GM04504 (cell line): ENCODE measurements around the gene LRRC10B.

Experiments
- DNase-seq: peaks from one replicate; pipeline ENCODE4 v3.0.0-alpha.2; 2012; ENCODE audit warnings: low read depth

Gene LRRC10B

DNA sequence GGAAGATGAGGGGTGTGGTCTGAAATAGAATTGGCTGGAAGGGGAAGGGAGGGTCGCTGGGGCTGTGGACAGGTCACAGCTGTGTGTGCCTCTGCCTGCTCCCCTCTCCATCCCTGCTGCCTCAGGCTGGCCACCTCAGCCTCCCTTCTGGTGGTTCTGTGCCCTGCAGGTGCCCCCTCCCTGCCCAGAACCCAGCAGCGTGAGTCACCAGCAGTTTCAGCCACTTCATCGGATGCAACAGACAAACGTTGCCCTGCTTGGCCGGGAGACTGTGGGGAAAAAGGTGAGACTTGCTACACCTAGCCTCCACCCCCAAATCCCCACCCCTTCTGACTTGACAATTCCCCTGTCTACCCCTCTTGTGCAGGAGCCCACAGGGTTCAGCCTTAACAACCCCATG is 21.8 kb upstream of the LRRC10B start:
- DNase-seq, result no peak

DNA sequence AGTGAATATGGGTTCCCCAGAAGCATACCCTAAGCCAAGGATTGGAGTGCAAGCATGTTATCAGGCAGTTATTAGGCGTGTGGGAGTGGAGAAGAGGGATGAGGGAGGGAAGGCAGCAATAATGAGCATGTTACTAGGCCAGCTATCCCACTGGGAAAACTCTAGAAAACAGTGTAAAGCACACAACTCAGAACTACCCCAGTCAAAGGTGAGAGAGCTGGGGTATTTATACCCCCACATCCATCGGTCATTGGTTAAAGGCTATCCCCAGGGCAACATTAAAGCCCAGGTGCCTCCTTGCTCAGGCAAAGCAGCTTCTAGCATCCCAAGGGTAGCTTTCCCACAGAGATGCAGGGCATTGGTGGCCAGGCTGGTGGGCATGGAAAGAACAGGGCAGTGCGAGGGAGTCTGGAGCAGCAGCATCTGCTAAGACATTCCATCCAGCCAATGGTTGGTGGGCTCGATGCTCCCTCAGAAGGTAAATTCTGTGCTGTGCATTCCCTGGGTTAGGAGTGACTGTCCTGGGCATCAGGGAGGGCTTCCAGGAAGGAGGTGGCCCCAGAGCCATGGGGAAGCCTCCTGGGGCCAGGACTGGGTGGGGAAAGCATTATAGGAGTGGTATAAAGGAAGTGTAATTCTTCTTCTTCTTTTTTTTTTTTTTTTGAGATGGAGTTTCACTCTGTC is 21.1 kb upstream of the LRRC10B start:
- DNase-seq, result no peak

DNA sequence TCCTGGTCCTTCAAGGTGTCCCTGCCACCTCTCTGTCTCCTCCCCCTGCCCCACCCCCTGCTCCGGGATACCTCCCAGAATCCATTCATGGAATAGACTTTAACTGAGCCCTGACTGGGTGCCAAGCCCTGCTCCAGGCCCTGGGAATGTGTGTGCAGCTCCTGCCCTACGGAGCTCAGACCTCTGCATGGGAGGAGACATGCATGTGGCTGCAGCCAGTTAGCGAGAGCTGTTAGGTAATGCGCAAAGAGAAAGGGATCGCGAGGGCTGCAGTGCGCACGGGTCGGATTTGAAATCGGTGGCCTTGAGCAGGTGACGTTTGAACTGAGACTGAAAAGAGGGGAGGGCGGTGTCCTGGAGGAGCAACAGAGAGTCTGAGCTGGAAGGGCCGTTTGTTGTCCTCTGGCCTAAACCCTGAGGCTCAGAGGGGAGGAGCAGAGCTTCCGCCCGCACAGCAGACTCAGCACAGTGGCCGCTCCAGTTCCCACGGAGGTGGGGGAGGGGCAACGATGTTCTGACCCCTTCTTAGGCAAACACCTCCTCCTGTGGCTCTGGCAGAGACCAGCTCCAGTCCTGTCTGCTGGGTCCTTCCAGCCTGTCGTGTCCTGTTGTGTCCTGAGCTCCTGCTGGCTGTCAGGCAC is 19.8 kb upstream of the LRRC10B start:
- DNase-seq, result no peak

DNA sequence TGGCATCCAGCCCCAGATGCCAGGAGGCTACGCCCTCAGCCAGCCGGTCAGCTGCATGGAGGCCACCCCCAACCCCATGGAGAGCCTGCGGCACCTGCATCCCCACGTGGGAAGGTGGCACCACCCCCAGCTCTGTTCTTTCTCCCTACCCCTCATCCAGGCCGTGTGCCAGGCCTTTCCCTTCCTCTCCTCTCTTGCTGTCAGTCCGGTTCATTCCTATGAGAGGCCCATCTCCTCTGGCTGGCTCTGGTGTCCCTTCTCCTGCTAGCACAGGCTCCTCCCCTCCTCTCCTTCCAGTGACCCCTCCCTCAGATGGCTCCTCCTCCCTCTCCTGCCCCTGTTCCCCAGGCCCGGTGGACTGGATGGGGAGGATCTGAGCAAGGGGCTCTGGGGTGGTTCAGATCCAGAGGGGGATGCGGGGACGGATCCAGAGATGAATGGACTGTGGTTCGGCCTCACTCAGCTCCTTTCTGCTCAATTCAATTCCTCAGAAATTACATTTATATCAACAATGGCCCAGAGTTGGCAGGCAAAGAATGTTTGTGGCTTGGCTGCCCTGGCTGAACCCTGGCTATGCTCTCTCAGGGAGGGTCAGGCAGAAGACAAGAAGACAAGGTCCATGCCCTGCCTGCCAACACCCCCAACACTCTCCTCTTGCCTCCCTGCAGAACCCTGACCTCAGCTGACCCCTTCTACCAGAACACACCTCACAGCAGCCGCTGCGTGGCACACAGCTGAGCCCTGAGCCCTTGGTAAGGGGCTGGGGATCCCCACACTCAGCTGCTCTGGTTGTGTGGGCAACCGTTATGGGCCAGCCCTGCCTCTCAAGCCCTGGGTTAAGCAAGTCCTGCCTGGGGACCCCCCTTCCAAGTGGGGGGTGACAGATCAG is 18.5 kb upstream of the LRRC10B start:
- no peak for DNase-seq

DNA sequence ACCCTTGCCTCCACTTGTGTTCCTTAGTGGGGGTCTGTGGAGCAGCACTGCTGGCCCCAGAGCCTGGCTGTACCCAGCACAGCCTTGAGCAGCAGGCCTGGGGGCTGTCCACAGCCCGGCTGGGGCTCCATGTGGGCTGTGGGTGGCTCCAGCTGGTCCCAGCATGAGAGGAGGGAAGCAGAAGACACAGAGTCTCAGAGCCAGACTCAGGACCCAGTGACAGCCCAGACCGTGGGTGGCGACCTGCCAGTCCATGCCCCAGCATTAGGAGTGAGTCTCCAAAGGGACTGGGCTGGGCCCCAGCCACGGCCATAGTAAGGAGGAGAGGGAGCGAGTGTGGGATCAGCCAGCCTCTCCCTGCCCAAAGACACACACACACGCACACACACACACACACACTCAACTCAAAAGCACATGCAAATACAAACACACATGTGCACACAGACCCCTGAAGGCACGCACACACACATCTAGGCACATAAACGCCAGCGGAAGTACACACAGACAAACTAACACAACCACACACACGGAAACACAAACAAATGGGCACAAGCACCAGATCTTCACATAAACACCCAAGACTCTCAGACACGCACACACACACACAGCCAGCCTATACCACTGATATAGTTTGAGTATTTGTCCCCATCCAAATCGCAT is 16.7 kb upstream of the LRRC10B start:
- no peak for DNase-seq

DNA sequence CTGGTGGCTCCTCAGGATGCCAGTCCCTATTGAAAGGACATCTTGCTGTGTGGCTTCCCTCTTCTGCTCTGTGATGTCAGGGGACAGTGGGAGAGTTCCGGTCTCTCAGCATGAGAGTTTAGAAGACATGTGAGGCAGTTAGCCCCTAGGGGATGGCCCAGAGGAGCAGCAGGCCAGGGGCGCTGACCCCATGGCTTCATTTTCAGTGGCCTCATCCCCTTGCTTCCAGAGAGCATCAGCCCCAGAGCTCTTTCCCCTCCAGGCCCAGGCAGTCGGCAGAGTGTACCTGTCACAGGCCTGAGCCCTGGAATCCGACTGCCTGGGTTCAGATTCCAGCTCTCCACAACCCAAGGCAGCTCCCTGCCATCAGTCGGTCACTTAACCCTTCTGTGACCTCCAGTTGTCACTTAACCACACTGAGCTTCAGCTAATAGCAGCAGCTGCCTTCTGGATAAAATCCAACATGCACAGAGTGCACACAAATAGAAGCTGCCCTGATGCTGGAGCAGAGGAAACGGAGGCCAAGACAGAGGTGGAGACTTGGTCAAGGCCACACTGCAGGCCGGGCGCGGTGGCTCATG is 14.1 kb upstream of the LRRC10B start:
- DNase-seq, result no peak

DNA sequence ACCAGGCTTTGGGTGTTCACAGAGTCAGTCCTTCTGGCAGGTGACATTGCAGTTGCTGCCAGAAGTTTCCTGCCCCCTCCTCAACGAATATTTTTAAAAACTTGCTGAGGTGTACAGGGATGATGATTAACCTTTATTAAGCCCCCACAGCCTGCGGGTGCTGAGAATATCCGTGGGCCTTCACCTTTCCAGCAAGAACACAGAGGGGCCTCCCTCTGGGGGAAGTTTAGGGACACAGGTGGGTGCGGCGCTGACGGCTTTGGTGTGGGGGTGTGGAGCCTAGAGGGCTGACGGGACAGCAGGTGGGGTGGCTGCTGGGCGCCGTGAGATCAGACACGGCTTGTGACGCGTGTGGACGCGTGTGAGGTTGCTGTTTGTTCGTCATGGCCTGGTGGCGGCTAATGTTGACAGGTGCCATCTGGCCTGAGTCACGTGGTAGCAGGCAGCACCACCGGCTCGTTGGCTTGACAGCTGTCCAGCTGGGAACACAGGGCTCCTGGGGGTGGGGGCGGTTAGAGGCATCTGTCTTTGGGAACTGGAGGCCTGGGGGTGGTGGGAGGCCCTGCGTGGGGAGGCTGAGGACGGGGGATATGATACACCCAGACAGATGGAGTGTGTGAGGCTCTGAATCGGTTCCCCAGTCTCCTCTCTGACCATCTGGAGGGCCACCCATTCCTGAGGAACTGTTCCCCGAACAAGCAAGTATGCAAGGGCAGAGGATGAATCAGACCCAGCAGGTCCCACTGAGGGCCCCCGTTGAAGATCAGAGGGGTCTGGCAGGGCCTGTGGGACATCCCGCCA is 12.5 kb upstream of the LRRC10B start:
- no peak for DNase-seq

DNA sequence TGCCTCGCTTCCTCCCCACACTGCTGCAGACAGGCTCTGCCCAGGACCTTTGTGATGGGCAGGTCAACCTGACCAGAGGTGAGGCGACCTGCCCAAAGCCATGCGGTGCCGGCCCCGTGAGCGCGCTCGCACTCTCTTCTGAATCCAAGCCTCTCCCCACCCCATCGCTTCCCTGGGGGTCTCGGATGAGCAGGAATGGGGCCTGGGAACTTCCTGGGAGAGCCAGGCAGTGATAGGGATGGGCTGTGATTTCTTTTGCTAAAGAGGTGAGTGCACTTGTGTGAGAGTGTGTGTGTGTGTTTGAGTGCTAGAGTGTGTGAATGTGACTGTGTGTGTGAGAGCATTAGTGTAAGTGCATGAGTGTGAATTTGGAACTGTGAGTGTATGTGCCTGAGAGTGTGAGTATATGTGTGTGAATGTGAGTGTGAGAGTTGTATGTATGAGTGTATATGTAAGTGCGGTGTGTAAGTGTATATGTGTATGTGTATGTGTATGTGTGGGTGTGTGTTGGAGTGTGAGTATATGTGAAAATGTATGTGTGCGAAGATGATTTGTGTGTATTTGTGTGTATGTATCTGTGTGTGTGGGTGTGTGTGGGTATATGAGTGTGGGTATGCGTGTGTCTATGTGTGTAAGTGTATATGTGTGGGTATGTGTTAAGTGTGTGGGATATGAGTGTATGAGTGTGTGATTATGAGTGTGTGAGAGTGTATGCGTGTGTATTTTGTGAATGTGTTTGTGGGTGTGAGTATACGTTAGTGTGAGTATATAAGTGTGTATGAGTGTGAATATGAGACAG is 11.7 kb upstream of the LRRC10B start:
- no peak for DNase-seq

DNA sequence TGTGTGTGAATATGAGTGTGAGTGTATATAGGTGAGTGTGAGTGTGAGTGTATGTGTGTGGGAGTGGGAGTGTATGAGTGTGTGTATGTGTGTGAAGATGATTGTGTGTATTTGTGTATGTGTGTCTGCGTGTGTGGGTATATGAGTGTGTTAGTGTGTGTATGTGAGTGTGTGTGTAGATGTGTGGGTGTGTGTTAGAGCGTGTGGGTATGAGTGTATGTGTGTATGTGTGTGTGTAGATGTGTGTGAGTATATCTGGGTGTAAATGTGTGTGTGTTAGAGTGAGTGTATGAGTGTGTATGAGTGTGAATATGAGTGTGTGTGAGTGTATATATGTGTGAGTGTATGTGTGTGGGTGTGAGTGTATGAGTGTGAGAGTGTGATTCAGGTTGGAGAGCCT is 11.1 kb upstream of the LRRC10B start:
- no peak for DNase-seq

DNA sequence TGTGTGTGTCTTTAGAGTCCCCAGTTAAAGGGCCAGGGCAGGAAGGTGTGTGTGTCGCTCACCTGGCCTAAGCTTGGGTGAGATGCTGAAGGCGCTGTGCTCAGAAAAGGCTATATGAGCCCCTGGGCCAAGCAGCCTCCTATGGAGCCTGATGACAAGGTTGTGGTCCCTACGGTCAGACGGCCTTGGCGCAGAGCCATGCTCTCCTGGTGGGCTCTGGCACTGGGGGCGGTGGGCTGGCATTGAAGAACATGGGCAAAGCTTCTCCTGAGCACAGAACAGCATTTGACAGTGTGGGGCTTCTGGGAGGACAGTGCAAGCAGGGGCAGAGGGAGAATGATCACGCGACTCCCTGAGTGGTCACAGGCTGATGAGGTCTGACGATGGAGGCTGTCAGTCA is 10.7 kb upstream of the LRRC10B start:
- no peak for DNase-seq

DNA sequence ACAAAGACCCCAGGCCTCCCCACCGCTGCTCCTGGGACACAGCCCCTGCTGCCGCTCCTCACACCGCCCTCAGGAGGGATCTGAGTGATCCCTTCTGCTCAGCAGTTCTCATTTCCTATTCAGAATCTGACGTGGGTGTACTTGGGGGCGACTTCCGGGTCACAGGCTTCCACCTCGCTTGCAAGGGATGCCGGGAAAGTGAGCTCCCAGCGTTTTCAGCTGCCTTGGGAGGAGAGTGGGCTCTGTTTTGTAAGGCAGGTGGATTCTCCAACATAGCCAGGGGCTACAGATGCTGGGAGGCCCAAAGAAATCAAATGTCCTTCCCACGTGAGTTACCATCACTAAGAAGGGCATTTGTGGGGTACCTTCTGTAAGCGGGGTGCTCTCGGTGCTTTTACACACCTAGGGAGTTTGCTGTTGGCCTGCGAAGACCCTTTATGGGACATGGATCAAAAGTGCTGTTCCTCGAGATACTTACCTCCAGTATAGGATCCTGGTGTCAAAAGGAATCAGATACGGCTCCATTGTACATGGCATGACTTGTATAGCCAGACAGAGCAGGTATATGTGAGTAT is 9.7 kb upstream of the LRRC10B start:
- no peak for DNase-seq

DNA sequence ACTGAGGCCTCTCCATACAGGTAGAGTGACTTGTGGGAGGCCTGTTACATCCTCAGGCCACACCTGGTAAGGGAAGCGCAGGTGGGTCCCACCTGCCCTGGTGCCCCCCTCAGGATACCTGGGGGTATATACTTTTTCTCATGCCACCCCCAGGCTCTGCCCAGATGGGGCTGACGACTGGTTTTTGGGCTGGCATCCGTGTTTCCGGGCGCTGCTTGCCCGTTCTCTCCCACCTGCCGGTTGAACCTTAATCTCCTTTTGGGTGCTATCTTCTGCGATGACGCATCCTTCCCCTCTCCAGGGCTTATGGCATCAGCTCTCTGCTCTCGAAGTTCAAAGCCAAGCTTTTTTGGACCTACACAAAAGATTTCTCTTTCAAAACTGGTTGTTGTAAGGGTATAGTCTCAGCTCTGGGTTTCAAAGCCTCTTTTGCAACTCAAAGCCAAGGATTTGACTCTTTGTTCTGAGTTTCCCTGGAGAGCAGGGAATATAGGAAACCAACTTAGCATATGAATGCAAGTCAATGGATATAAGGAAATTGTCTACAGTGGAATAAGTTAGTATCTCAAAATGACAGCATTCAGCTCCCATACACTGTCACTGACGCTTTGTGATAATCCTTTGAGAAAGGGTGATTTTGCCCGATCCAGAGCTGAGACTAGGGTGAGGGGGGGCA is 8.6 kb upstream of the LRRC10B start:
- DNase-seq, result no peak

DNA sequence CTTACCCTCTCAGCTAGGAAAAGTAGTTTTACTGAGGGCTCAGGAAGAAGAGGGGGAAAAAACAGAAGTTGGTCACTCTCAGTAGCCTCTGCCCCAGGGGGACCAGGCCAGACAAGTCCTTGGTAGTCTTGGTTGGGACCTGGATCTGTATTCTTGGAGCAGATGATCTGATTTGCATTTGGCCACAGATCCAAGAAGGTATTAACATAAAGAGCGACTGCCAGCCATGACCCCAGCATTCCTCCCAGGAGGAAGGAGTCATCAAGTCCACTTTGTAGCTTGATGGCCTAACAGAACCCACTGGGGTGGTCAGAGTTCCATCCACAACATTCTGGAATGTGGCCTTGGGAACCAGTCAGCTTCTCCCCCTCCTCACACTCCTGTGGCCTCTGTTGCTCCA is 6.0 kb upstream of the LRRC10B start:
- DNase-seq, result no peak

DNA sequence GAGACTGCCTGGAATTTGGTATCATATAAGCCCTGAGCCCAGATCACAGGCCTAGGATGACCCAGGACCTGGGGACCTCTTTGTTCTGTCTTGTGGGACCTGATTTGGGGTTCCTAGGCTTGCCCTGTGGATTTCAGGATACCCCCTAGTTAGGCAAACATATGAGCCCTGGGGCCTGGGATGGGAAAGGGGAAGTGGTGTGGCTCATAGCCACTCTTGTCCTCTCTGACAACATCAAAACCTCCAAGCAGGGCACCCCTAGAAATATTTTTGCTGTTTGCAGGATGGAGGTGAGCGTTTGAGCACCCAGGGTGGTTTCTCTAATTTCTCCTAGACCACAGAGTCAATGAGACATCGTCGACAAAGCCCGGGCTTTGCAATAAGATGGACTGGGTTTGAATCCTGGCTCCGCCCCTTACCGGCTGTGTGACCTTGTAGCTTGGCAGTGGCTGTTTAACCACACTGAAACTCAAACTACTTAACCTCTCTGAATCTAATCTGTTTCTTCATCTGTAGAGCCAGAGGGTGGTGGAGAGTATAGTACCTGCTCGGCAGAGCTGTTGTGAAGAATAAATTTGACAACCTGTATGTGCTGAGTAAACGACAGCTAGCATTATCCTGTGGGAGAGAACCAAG is 5.3 kb upstream of the LRRC10B start:
- no peak for DNase-seq

DNA sequence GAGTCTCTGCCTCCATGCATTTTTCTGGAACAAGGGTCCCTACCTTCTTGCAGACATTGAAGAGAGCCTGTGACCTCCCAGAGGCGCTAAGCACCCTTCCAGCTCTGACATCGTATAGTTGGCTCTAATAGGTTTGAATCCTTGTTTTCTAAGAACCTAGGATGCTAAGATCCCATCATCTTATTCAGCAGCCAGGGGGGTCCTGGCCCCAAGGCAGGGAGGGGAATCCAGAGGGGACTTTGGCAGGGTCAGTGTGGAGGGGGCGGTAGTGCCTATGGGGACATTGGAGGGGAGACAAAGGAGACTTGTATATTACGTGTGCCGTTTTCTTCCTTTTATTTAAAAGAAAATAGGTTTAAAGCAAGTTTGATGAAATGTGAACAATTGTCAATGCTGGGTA is 3.4 kb upstream of the LRRC10B start:
- DNase-seq, result no peak

DNA sequence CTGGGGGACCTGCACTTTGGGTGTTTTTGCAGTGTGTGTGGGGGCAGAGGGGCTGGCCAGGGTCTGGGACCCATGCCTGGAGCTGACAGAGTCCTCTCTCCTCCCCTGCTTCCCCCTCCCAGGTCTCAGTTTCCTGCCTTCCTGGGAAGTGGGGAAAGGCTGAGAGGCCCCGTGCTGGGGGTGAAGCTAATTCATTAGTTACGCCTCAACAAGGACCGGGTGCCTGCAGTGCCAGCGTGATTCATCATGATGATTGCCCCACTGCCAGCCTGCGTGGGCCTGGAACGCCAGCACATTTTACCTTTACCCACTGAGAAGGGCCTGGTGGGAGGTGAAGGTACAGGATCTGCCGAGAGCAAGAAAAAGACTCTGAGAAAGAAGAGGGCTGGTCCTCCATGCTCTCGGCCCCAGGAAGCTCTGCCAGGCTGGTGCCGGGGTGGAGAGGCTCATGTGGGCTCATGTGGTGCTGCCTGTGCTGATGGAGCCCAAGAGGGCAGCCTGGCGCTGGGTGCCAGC is 2.9 kb upstream of the LRRC10B start:
- DNase-seq, result no peak

DNA sequence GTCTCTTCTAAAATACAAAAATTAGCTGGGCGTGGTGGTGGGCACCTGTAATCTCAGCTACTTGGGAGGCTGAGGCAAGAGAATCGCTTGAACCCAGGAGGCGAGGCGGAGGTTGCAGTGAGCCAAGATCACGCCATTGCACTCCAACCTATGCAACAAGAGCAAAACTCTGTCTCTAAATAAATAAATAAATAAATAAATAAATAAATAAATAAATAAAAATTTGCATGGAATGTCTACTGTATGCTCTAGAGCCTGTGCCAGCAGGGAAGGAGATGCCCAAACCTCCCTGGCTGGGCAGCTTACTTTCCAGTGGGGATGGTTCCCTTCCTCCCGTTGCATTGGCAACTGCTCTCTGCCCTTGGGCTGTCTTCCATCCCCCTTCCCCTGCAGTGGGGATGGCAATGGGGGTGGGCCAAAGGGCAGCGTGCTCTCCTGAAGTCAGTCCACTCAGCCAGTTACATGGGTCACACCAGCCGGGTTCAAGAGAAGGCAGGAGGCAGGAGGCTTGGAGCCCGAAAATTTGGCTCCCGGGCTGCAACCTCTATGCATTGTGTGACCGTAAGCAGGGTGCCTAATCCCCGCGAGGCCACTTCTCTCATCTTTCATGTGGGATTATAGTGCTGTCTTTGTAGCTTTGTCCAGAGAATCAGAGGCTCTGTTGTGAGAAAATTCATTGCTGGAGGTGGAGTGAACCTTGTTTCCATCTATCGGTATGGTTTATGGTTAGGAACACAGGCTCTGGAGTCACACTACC is 1.4 kb upstream of the LRRC10B start:
- no peak for DNase-seq
